Fibroblast of lung (primary cell): Measurements from ENCODE around the gene S100B. TPM values are rescaled to one million over a fixed set of nuclear protein-coding genes. Genes with fewer than 3 reads are reported as not detected.

Source experiments
- DNase-seq, 2 donors: peaks; one replicate each; pipeline versions ENCODE4 v3.0.0 to v3.0.0-alpha.2; 2010; ENCODE audit warnings: low read depth in 2 of 2
- H2AFZ ChIP-seq: 2 replicates; pipeline ENCODE4 v1.5.1; 2012; ENCODE audit warnings: low read length, control low read depth, inconsistent platforms
- H3K27ac ChIP-seq: 2 replicates; pipeline ENCODE4 v1.5.1; 2011; ENCODE audit warnings: low read length, control low read depth; ENCODE audit not compliant: insufficient read depth
- H3K27me3 ChIP-seq: 2 replicates; pipeline ENCODE4 v1.5.1; 2011; ENCODE audit warnings: mild to moderate bottlenecking, low read length; ENCODE audit not compliant: control insufficient read depth, insufficient read depth
- H3K36me3 ChIP-seq: 2 replicates; pipeline ENCODE4 v1.5.1; 2011; ENCODE audit warnings: low read length; ENCODE audit not compliant: control insufficient read depth, insufficient read depth
- H3K4me1 ChIP-seq: 2 replicates; pipeline ENCODE4 v1.5.1; 2011; ENCODE audit warnings: low read length; ENCODE audit not compliant: control insufficient read depth, insufficient read depth; ENCODE audit errors: extremely low read depth
- H3K4me2 ChIP-seq: 2 replicates; pipeline ENCODE4 v1.5.1; 2011; ENCODE audit warnings: low read length, control low read depth; ENCODE audit not compliant: insufficient read depth; ENCODE audit errors: extremely low read depth
- H3K4me3 ChIP-seq, 4 experiments: fragments of 200-600 bp in 1 of 4; sonication (generic) in 1 of 4; replicated peaks in 1 of 4; 2 replicates each; pipeline ENCODE4 v1.5.1; 2011 to 2016; ENCODE audit warnings: low read length in 4 of 4, low read depth in 3 of 4, mild to moderate bottlenecking in 3 of 4, control low read depth in 2 of 4, inconsistent platforms in 1 of 4, mixed read lengths in 1 of 4; ENCODE audit not compliant: insufficient read depth in 1 of 4; ENCODE audit errors: control extremely low read depth in 1 of 4
- H3K79me2 ChIP-seq: 2 replicates; pipeline ENCODE4 v1.5.1; 2012; ENCODE audit warnings: mild to moderate bottlenecking, low read length, inconsistent platforms; ENCODE audit not compliant: control insufficient read depth, insufficient read depth
- H3K9ac ChIP-seq: 2 replicates; pipeline ENCODE4 v1.5.1; 2011; ENCODE audit warnings: mild to moderate bottlenecking, low read length, control low read depth; ENCODE audit not compliant: insufficient read depth
- H3K9me3 ChIP-seq: 2 replicates; pipeline ENCODE4 v1.5.1; 2012; ENCODE audit warnings: low read depth, low read length; ENCODE audit not compliant: control insufficient read depth, insufficient read depth
- H4K20me1 ChIP-seq: 2 replicates; pipeline ENCODE4 v1.5.1; 2011; ENCODE audit warnings: low read length; ENCODE audit not compliant: control insufficient read depth, insufficient read depth; ENCODE audit errors: extremely low read depth
- EZH2 ChIP-seq: IDR thresholded peaks from 2 replicates; pipeline ENCODE4 v1.5.1; 2012; ENCODE audit warnings: low read length, control low read depth, mild to moderate bottlenecking; ENCODE audit errors: missing control alignments
- polyA plus RNA-seq, 2 donors: library from polyadenylated mRNA; depleted of rRNA in 1 of 2; stranded (reverse) in 1 of 2; unstranded in 1 of 2; fragments of >200 nt; gene quantifications; 2 replicates each; pipeline ENCODE4 v1.2.1, GENCODE V29; 2011 to 2012; ENCODE audit warnings: missing spikeins in 1 of 2
- total RNA-seq: library from RNA; depleted of rRNA; stranded (reverse); fragments of >200 nt; gene quantifications from 2 replicates; pipeline ENCODE4 v1.2.1, GENCODE V29; 2014
- TF ChIP-seq, protein P1 (sequence below), 2 donors: IDR thresholded peaks in 1 of 2; conservative IDR thresholded peaks in 1 of 2; 1 replicate in 1 of 2; 2 replicates in 1 of 2; pipeline ENCODE4 v1.5.1; 2011 to 2012; ENCODE audit warnings: low read length in 2 of 2, control low read depth in 1 of 2, inconsistent platforms in 1 of 2, low read depth in 1 of 2, mild to moderate bottlenecking in 1 of 2

Gene S100B
- total and polyA plus RNA-seq, 2 donors (not counting 1 experiment from before 2014, with no cell fraction given), result 2.7 TPM; not detected in 1

- no peak overlapping the region for H3K9ac ChIP-seq
- no peak overlapping the region for H2AFZ ChIP-seq
- no peak overlapping the region for H3K4me3 ChIP-seq
- DNase-seq, result no peak
- H3K9me3 ChIP-seq, result no peaks in the 10 kb centered on the region
- H3K4me2 ChIP-seq, result no peak overlapping the region
- no peaks in the 10 kb centered on the region for H4K20me1 ChIP-seq
- TF ChIP-seq, protein P1, sequence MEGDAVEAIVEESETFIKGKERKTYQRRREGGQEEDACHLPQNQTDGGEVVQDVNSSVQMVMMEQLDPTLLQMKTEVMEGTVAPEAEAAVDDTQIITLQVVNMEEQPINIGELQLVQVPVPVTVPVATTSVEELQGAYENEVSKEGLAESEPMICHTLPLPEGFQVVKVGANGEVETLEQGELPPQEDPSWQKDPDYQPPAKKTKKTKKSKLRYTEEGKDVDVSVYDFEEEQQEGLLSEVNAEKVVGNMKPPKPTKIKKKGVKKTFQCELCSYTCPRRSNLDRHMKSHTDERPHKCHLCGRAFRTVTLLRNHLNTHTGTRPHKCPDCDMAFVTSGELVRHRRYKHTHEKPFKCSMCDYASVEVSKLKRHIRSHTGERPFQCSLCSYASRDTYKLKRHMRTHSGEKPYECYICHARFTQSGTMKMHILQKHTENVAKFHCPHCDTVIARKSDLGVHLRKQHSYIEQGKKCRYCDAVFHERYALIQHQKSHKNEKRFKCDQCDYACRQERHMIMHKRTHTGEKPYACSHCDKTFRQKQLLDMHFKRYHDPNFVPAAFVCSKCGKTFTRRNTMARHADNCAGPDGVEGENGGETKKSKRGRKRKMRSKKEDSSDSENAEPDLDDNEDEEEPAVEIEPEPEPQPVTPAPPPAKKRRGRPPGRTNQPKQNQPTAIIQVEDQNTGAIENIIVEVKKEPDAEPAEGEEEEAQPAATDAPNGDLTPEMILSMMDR (conservative IDR thresholded peaks at IDR 0.05 in 1 of 2, IDR thresholded peaks at IDR 0.05 in 1 of 2; ENCODE audit: low read depth in 1 of 2, low read length in 2 of 2), result no peak
- TF ChIP-seq EZH2, result no peak
- H3K27ac ChIP-seq, result no peak overlapping the region
- no peaks in the 10 kb centered on the region for H3K4me1 ChIP-seq
- no peaks in the 10 kb centered on the region for H3K36me3 ChIP-seq
- H3K27me3 ChIP-seq, result no peaks in the 10 kb centered on the region
- no peaks in the 10 kb centered on the region for H3K79me2 ChIP-seq
Measured at GRCh38 chr21:46616656-46617055, 11.8 kb upstream of the S100B start.

- Histone ChIP-seq H3K27me3 (no peaks in the 10 kb centered on the region), H2AFZ (no peak overlapping the region), H4K20me1 (no peaks in the 10 kb centered on the region), H3K27ac (no peak overlapping the region), H3K4me2 (no peak overlapping the region), H3K36me3 (no peaks in the 10 kb centered on the region), H3K79me2 (no peaks in the 10 kb centered on the region), H3K4me1 (no peaks in the 10 kb centered on the region), H3K9me3 (no peaks in the 10 kb centered on the region), H3K9ac (no peak overlapping the region), H3K4me3 (no peak overlapping the region)
- DNase-seq, result no peak
- TF ChIP-seq, protein P1 (conservative IDR thresholded peaks at IDR 0.05 in 1 of 2, IDR thresholded peaks at IDR 0.05 in 1 of 2; ENCODE audit: low read depth in 1 of 2, low read length in 2 of 2), result no peak
- no peak for TF ChIP-seq EZH2
Measured at GRCh38 chr21:46616050-46616449, 11.2 kb upstream of the S100B start.

DNA sequence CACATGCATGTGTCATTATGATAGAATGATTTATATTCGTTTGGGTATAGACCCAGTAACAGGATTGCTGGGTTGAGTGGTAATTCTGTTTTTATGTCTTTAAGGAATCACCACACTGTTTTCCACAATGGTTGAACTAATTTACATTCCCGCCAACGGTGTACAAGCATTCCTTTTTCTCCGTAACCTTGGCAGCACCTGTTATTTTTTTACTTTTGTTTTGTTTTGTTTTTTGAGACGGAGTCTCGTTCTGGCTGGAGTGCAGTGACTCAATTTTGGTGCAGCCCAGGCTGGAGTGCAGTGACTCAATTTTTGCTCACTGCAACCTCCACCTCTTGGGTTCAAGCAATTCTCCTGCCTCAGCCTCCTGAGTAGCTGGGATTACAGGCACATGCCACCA lies 8.5 kb upstream of the S100B start:
- no peak overlapping the region for H3K27ac ChIP-seq
- H3K4me2 ChIP-seq, result no peak overlapping the region
- no peaks in the 10 kb centered on the region for H3K79me2 ChIP-seq
- peaks cover 5% of the 10 kb centered on the region for H3K27me3 ChIP-seq
- no peak overlapping the region for H3K4me3 ChIP-seq
- H2AFZ ChIP-seq, result no peak overlapping the region
- H3K4me1 ChIP-seq, result no peaks in the 10 kb centered on the region
- H3K9me3 ChIP-seq, result no peaks in the 10 kb centered on the region
- H3K36me3 ChIP-seq, result no peaks in the 10 kb centered on the region
- DNase-seq, result no peak
- TF ChIP-seq, protein P1 (conservative IDR thresholded peaks at IDR 0.05 in 1 of 2, IDR thresholded peaks at IDR 0.05 in 1 of 2; ENCODE audit: low read depth in 1 of 2, low read length in 2 of 2), result no peak
- TF ChIP-seq EZH2, result no peak
- no peaks in the 10 kb centered on the region for H4K20me1 ChIP-seq
- H3K9ac ChIP-seq, result no peak overlapping the region
